HFF-Myc (cell line): Measurements from ENCODE around the gene PRH2.

Source experiments
- DNase-seq: peaks from one replicate; pipeline ENCODE4 v3.0.0-alpha.2; 2011; ENCODE audit warnings: low read depth; ENCODE audit errors: extremely low read depth
- H3K4me3 ChIP-seq: replicated peaks from 2 replicates; pipeline ENCODE4 v1.5.1; 2011; ENCODE audit warnings: low read depth, mild to moderate bottlenecking, control low read depth, low read length
- TF ChIP-seq, protein P1 (sequence below): IDR thresholded peaks from 2 replicates; pipeline ENCODE4 v1.5.1; 2012; ENCODE audit warnings: mild to moderate bottlenecking, low read depth, low read length, control low read depth; ENCODE audit errors: missing control alignments

Gene PRH2

DNA sequence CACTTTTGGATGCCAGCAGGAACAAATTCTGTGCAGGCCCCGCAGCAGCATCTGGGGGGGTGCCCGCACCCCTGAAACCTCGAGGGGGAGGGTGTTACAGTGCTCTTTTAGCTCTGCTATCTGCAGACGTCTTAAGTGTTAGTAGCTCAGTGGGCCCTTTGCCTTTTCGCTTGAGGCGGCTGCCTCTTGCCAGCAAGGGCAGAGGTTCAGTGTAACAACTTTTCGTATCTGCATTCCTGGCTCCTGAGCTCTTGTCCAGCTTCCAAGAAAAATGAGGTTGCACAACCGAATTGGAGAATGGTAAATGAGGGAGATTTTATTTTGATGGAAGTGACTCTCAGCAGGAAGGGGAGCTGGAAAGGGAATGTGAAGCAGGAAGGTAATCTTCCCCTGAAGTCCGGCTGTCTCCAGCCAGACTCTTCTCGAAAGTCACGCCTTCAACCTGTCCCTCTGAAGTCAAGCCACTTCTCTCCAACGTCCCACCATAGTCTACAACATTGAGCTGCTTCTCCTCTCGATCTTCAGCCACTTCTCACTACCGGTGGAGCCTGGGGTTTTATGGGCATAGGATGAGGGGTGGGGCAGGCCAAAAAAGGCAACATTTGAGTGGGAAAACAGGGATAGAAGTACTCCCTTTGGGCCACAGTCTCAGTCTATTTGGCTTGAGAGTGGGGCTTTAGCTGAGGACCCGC lies 39.9 kb downstream of the PRH2 start:
- peak; percentile 38 for DNase-seq
- H3K4me3 ChIP-seq = no peak overlapping the region

DNA sequence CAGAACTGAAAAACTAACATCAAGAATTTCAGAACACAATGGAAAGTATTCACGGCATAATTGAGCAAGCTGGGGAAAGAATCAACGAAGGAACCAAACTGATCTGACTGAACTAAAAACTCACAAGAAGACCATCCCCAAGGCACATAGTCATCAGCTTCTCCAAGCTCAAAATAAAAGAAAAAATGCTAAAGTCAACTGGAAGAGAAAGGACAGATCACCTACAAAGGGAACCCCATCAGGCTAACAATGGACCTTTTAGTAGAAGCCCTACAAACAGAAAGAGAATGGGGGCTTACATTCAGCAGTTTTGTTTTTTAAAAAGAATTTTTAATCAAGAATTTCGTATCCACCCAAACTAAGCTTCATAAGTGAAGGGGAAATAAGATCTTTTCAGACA lies 45.9 kb downstream of the PRH2 start:
- H3K4me3 ChIP-seq = no peak overlapping the region
- TF ChIP-seq, protein P1, sequence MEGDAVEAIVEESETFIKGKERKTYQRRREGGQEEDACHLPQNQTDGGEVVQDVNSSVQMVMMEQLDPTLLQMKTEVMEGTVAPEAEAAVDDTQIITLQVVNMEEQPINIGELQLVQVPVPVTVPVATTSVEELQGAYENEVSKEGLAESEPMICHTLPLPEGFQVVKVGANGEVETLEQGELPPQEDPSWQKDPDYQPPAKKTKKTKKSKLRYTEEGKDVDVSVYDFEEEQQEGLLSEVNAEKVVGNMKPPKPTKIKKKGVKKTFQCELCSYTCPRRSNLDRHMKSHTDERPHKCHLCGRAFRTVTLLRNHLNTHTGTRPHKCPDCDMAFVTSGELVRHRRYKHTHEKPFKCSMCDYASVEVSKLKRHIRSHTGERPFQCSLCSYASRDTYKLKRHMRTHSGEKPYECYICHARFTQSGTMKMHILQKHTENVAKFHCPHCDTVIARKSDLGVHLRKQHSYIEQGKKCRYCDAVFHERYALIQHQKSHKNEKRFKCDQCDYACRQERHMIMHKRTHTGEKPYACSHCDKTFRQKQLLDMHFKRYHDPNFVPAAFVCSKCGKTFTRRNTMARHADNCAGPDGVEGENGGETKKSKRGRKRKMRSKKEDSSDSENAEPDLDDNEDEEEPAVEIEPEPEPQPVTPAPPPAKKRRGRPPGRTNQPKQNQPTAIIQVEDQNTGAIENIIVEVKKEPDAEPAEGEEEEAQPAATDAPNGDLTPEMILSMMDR = no peak

More for the DNA sequence above, 39.9 kb downstream of the PRH2 start:
- TF ChIP-seq, protein P1 = no peak

DNA sequence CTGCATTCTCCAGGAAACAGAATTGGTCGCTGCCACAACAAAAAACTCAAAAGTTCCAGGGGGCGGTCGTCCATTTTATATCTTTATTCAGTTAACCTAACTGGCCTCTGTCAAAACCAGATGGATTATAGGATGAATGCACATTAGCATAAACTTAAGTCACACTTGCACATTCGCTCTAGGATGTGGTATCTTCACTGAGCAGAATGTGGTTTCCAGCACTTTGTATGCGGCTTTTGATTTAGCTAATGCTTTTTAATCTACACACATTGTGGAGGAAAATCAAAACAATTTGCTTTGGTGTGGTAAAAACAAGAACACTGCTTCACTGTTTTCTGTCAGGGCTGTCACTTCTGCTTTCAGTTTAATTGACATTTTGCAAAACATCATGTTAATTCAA lies 53.2 kb downstream of the PRH2 start:
- no peak for DNase-seq
- H3K4me3 ChIP-seq = no peak overlapping the region
- TF ChIP-seq, protein P1 = no peak

More for the DNA sequence above, 45.9 kb downstream of the PRH2 start:
- no peak for DNase-seq
